Effector CD4-positive, alpha-beta T cell (primary cell): ENCODE results near the gene SCD.
"Not testable (repeated sequence)": the region's sequence is repeated elsewhere in the genome, so short reads cannot be mapped to it uniquely, and the experiment has no call there.

Experiments
- DNase-seq: peaks from one replicate; pipeline ENCODE4 v3.0.0-alpha.2; 2020
- total RNA-seq: gene quantifications from one replicate; lab custom pipeline; 2026; lab: John Stamatoyannopoulos, UW

Gene SCD
- total RNA-seq: 3.4 reads per million, percentile 13 among the genes with 10 or more reads in this experiment

DNA sequence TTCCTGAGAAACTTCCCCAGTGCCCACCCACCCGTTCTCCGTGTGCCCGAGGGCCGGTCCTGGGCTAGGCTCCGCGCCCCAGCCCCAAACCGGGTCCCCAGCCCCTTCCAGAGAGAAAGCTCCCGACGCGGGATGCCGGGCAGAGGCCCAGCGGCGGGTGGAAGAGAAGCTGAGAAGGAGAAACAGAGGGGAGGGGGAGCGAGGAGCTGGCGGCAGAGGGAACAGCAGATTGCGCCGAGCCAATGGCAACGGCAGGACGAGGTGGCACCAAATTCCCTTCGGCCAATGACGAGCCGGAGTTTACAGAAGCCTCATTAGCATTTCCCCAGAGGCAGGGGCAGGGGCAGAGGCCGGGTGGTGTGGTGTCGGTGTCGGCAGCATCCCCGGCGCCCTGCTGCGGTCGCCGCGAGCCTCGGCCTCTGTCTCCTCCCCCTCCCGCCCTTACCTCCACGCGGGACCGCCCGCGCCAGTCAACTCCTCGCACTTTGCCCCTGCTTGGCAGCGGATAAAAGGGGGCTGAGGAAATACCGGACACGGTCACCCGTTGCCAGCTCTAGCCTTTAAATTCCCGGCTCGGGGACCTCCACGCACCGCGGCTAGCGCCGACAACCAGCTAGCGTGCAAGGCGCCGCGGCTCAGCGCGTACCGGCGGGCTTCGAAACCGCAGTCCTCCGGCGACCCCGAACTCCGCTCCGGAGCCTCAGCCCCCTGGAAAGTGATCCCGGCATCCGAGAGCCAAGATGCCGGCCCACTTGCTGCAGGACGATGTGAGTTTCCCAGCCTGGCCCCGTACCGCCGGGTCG is at the start of gene SCD:
Gene SCD (plus strand): TSS at position 469 of the 803 bp plus-strand sequence. CDS start 272 bp downstream, at position 741.
- peak; percentile 64 for DNase-seq

DNA sequence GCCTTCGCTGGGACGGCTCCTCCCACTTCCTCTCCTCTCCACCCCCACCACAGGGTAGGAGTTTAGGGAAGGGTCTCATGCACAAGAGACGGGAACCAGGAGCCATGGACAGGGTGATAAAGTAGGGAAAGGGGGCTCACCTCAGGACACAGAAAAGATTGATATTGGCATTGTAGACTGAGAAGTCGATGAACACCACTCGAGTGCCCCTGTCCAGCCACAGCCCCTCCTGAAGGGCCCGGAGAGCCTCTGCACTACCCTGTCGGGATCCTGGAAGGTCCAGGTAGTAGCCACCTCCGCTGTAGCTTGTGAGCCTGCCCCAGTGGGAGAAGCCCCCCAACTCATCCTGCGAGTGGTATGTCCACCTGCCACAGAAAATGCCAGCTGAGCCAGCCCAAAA is 49.8 kb upstream of the SCD start:
- no peak for DNase-seq

DNA sequence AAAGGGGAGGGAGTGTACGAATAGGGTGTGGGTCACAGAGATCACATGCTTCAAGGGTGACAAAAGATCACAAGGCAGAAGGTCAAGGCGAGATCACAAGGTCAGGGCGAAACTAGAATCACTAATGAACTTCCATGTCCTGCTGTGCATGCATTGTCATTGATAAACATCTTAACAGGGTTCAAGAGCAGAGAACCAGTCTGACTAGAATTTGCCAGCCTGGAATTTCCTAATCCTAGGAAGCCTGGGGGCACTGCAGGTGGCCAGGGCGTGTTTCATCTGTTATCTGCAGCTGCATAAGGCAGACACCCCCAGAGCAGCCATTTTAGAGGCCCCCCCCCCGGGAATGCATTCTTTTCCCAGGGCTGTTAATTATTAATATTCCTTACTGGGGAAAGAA is 45.9 kb upstream of the SCD start:
- DNase-seq: not testable (repeated sequence)

DNA sequence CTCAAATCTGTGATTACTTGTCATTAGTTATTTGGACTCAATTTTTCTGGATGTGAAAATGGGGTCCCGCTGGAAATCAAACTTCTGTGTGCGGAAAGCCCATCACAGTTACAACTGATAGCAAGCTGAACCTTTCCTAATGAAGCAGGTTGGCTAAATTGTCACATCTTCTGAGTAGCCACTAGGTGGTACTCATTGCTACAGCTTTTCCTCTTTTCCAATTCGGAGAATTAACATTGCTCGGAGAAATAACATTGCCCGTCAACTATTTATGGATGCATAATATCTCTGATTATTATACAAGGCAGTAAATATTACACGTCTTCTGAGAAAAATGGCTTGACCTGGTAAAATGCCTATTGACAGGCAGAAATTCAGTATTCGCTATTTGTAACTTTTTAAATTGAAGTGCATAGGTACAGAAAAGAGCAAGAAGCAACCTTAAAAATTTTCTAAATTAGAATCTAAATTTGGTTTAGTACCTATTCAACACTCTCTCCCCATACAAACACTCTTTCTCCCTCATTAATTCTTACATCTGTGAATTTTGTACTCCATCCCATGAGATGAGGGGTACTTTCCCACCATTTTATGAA is 43.2 kb upstream of the SCD start:
- DNase-seq: no peak

DNA sequence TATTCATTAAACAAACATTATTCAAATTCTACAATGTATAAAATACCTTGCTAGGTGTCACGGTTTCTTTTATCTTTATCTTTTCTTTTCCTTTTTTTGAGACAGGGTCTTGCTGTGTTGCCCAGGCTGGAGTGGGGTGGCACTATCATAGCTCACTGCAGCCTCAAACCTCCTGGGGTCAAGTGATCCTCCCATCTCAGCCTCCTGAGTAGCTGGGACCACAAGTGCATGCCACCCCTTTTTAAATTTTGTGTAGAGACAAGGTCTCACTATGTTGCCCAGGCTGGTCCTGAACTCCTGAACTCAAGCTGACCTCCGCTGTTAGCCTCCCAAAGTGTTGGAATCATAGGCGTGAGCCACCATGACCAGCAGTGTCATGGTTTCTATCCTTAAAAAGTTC is 42.6 kb upstream of the SCD start:
- DNase-seq: no peak

- no peak for DNase-seq
These were observed 40.2 kb upstream of the SCD start for GRCh38 chr10:100306861-100307260.

DNA sequence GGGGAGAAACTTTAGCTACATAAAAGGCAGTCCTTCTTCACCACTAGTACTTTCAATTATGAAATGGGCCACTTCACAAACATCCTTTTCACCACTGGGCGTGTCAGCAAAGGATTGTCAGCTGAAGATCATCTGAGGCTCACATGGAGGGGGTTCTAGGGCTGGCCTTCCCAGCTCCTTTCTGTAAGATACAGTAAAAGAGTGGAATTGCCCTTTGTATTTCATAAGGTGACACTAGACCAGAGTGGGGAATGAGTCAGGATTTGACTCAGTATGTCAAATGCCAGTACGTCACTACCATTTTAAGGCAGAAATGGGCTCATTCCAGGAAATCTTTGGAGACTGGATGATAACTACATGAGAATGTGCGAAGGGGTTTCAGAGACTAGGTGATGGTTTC is 39.3 kb upstream of the SCD start:
- no peak for DNase-seq

DNA sequence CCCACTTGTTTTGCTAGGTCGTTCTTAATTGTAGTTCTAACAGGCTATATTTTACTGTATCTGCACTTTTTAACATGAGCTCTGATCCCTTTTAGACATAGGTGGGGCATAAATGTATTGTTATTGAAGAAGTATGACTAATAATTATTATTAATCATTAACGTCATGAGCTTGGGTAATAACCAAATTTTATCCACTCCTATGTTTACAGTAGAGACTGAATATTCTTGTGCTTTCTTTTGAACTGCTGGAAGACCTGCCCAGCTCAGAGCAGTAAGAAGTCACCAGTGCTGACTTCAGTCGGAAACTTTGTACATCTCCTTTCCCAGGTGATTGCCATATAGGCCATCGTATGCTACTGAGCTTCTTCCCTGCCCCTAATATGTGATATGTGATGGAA is 35.7 kb upstream of the SCD start:
- DNase-seq: no peak

DNA sequence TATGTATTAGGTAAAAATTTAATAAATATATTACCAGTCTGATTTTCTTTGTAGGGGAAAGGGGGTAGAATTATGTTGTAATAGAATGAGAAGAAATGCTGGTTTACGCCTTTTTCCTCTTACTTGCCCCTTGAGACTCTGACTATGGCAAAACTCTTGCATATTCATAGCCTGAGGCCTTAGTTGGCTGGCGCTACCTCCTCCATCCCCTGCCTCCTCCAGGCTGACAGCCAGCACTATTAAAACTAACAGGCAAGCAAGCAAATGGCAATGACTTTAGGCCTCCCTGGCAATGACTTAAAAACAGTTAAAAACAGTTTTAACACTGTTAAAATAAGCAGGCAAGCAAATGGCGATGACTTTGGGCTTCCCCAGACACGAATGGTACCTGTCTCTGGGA is 31.4 kb upstream of the SCD start:
- DNase-seq: no peak

GRCh38 chr10:100318207-100318606 is 28.8 kb upstream of the SCD start:
- DNase-seq: no peak

DNA sequence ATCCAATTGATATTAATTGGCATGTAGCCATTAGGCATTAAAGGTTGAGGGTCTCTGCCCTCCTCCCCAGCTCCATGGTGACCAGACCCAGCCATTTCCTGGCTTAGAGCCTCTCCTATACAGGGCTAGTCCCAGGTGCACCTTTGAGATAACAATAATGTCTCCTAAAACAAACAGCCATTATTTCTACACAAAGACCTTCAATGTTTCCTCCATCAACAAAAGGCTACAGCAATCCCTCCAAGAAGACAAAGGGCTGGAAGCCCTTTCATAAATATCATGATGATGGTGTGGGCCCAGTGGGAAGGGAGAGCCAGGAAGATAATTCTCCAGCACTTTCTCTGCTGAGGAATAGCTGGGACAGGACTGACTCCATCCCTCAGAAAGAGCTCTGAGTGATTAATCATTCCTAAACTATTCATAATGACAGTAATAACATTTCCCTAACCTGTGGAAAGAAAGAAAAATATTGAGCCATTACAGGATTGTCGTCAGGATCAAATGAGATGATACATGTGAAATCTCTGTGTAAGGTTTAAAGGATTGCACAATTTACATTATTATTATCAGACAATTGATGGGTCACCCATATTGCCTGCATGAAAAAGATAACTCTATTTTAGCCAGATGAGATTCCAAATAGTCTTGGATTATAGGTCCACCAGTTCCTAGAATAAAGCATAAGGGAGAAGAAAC is 27.2 kb upstream of the SCD start:
- DNase-seq: no peak

GRCh38 chr10:100325158-100325557 is 21.9 kb upstream of the SCD start:
- DNase-seq: no peak

- DNase-seq: no peak
These were observed 19.9 kb upstream of the SCD start for GRCh38 chr10:100327007-100327717.

- no peak for DNase-seq
These were observed 19.4 kb upstream of the SCD start for GRCh38 chr10:100327718-100328009.

- DNase-seq: no peak
These were observed 18.8 kb upstream of the SCD start for GRCh38 chr10:100328198-100328597.

- DNase-seq: no peak
These were observed 17.0 kb upstream of the SCD start, which contains the start of gene PKD2L1 for GRCh38 chr10:100330079-100330478. TSS of gene PKD2L1 (minus strand) at chr10:100330228. CDS start at chr10:100330103, 125 bp downstream.

DNA sequence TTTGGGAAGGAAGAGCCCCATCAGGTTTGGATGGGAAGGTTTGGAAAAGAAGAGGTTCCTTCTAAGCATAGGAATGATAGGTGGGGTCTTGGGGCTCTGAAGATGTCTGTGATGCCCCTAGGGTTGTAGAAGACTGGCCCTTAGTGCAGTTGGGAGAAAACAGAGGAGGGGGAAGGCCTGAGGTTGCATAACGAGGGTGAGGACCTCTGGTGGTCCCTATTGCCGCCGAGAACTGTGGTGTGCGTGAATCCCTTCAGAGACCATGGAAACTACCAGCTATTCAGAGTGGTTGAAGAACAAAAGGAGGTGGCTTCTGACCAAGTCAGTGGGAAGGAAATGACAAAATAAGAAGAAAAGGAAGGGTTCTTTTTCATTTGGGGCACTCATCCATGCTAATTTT is 13.9 kb upstream of the SCD start:
- no peak for DNase-seq

GRCh38 chr10:100333661-100334440 is 13.2 kb upstream of the SCD start:
- DNase-seq: no peak

DNA sequence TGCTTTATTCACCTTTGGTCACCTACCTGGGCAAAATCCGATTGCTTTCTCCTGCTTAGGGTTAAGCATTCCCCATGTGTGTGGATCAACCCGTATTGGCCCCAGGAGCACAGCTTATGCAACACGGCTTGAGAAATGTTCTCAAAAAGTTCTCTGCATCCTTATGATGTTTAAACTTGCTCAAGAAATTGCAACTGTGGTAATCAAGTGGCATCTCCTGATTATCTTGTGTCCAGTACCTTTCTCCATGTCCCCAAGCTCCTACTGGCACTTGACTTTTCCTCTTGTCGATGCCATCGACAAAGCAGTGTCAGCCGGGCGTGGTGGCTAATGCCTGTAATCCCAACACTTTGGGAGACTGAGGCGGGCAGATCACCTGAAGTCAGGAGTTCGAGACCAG is 12.3 kb upstream of the SCD start:
- no peak for DNase-seq

GRCh38 chr10:100338434-100339036 is 8.5 kb upstream of the SCD start:
- DNase-seq: peak; percentile 68

DNA sequence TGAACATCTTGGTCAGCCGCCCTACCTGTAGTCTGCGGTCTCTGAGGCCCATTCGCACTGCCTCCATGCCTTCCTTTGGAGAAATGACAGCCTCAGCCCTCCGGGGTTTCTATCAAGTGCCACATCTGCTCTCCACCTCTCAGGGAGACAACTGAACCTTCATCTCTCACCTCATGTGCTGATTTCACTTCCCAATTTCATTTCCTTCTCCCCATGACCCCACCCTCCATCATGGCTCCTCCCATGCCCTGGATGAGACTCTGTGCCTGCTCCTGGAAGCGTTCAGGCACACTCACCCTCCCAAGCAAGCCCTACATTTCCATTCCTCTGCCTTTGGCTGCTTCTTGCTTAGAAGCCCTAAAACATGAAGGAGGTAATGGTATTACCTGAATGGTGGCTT is 7.8 kb upstream of the SCD start:
- DNase-seq: no peak
